IPS-15b (cell line): ENCODE measurements around the gene SLC22A2.

Experiments used
- H3K27me3 ChIP-seq: one replicate; pipeline ENCODE4 v1.6.1; 2013; ENCODE audit warnings: low read length; ENCODE audit not compliant: control insufficient read depth, insufficient read depth
- H3K36me3 ChIP-seq: one replicate; pipeline ENCODE4 v1.6.1; 2013; ENCODE audit warnings: low read length; ENCODE audit not compliant: control insufficient read depth, insufficient read depth
- H3K4me1 ChIP-seq: one replicate; pipeline ENCODE4 v1.6.1; 2013; ENCODE audit warnings: mild to moderate bottlenecking, low read length; ENCODE audit not compliant: control insufficient read depth, insufficient read depth
- H3K4me3 ChIP-seq: one replicate; pipeline ENCODE4 v1.5.1; 2013; ENCODE audit warnings: low read depth, low read length
- H3K9ac ChIP-seq: one replicate; pipeline ENCODE4 v1.6.1; 2013; ENCODE audit warnings: low read depth, mild to moderate bottlenecking, low read length
- H3K9me3 ChIP-seq: one replicate; pipeline ENCODE4 v1.6.1; 2013; ENCODE audit warnings: mild to moderate bottlenecking, low read length; ENCODE audit not compliant: control insufficient read depth, insufficient read depth

Gene SLC22A2

GRCh38 chr6:160259598-160259997, 977 bp upstream of the SLC22A2 start:
- H3K9ac ChIP-seq, result no peak overlapping the region
- no peaks in the 10 kb centered on the region for H3K36me3 ChIP-seq
- H3K27me3 ChIP-seq, result no peaks in the 10 kb centered on the region
- no peaks in the 10 kb centered on the region for H3K9me3 ChIP-seq
- H3K4me3 ChIP-seq, result no peak overlapping the region
- no peaks in the 10 kb centered on the region for H3K4me1 ChIP-seq

GRCh38 chr6:160259143-160259425, 463 bp upstream of the SLC22A2 start:
- Histone ChIP-seq H3K4me1 (no peaks in the 10 kb centered on the region), H3K27me3 (no peaks in the 10 kb centered on the region), H3K9me3 (no peaks in the 10 kb centered on the region), H3K4me3 (no peak overlapping the region), H3K9ac (no peak overlapping the region), H3K36me3 (no peaks in the 10 kb centered on the region)

- no peaks in the 10 kb centered on the region for H3K36me3 ChIP-seq
- H3K9ac ChIP-seq, result no peak overlapping the region
- peaks cover 5% of the 10 kb centered on the region for H3K4me1 ChIP-seq
- no peaks in the 10 kb centered on the region for H3K9me3 ChIP-seq
- H3K4me3 ChIP-seq, result no peak overlapping the region
- no peaks in the 10 kb centered on the region for H3K27me3 ChIP-seq
Measured at GRCh38 chr6:160256445-160256844, 2.2 kb downstream of the SLC22A2 start.

- Histone ChIP-seq H3K9me3 (no peaks in the 10 kb centered on the region), H3K4me3 (no peak overlapping the region), H3K4me1 (peaks cover 16% of the 10 kb centered on the region), H3K9ac (no peak overlapping the region), H3K27me3 (no peaks in the 10 kb centered on the region), H3K36me3 (no peaks in the 10 kb centered on the region)
Measured at GRCh38 chr6:160254467-160255312, 3.9 kb downstream of the SLC22A2 start.

GRCh38 chr6:160253714-160254113, 4.9 kb downstream of the SLC22A2 start:
- no peak overlapping the region for H3K4me3 ChIP-seq
- H3K4me1 ChIP-seq, result peaks cover 18% of the 10 kb centered on the region
- H3K9ac ChIP-seq, result no peak overlapping the region
- no peaks in the 10 kb centered on the region for H3K27me3 ChIP-seq
- no peaks in the 10 kb centered on the region for H3K9me3 ChIP-seq
- no peaks in the 10 kb centered on the region for H3K36me3 ChIP-seq

GRCh38 chr6:160253292-160253691, 5.3 kb downstream of the SLC22A2 start:
- Histone ChIP-seq H3K4me1 (peaks cover 18% of the 10 kb centered on the region), H3K9ac (no peak overlapping the region), H3K9me3 (no peaks in the 10 kb centered on the region), H3K27me3 (no peaks in the 10 kb centered on the region), H3K4me3 (no peak overlapping the region), H3K36me3 (no peaks in the 10 kb centered on the region)

GRCh38 chr6:160252073-160252813, 6.4 kb downstream of the SLC22A2 start:
- Histone ChIP-seq H3K9ac (no peak overlapping the region), H3K9me3 (no peaks in the 10 kb centered on the region), H3K27me3 (no peaks in the 10 kb centered on the region), H3K4me3 (no peak overlapping the region), H3K36me3 (no peaks in the 10 kb centered on the region), H3K4me1 (peaks cover 25% of the 10 kb centered on the region)

GRCh38 chr6:160249671-160250070, 8.9 kb downstream of the SLC22A2 start:
- H3K27me3 ChIP-seq, result no peaks in the 10 kb centered on the region
- H3K9me3 ChIP-seq, result no peaks in the 10 kb centered on the region
- no peak overlapping the region for H3K4me3 ChIP-seq
- H3K4me1 ChIP-seq, result peaks cover 32% of the 10 kb centered on the region
- no peak overlapping the region for H3K9ac ChIP-seq
- no peaks in the 10 kb centered on the region for H3K36me3 ChIP-seq

GRCh38 chr6:160248538-160248937, 10.1 kb downstream of the SLC22A2 start:
- no peaks in the 10 kb centered on the region for H3K9me3 ChIP-seq
- no peak overlapping the region for H3K9ac ChIP-seq
- H3K36me3 ChIP-seq, result no peaks in the 10 kb centered on the region
- no peak overlapping the region for H3K4me3 ChIP-seq
- no peaks in the 10 kb centered on the region for H3K27me3 ChIP-seq
- peaks cover 32% of the 10 kb centered on the region for H3K4me1 ChIP-seq

- no peaks in the 10 kb centered on the region for H3K9me3 ChIP-seq
- no peak overlapping the region for H3K4me3 ChIP-seq
- no peak overlapping the region for H3K9ac ChIP-seq
- H3K36me3 ChIP-seq, result no peaks in the 10 kb centered on the region
- H3K4me1 ChIP-seq, result peaks cover 27% of the 10 kb centered on the region
- no peaks in the 10 kb centered on the region for H3K27me3 ChIP-seq
Measured at GRCh38 chr6:160247457-160247883, 11.2 kb downstream of the SLC22A2 start.

- H3K27me3 ChIP-seq, result no peaks in the 10 kb centered on the region
- no peak overlapping the region for H3K4me3 ChIP-seq
- H3K9me3 ChIP-seq, result peaks cover 8% of the 10 kb centered on the region
- H3K9ac ChIP-seq, result no peak overlapping the region
- H3K36me3 ChIP-seq, result no peaks in the 10 kb centered on the region
- H3K4me1 ChIP-seq, result peaks cover 15% of the 10 kb centered on the region
Measured at GRCh38 chr6:160240691-160241084, 17.9 kb downstream of the SLC22A2 start.
